Retinal pigment epithelial cell (primary cell): ENCODE measurements around the gene PUS10.

Source experiments
- DNase-seq: peaks from one replicate; pipeline ENCODE4 v3.0.0-alpha.2; 2010; ENCODE audit warnings: low read depth
- H3K4me3 ChIP-seq: 2 replicates; pipeline ENCODE4 v1.5.1; 2011; ENCODE audit warnings: mild to moderate bottlenecking, low read length, control low read depth, moderate library complexity
- CTCF ChIP-seq: conservative IDR thresholded peaks from 2 replicates; pipeline ENCODE4 v1.5.1; 2011; ENCODE audit warnings: low read depth, low read length, control low read depth, inconsistent platforms

PUS10 gene

GRCh38 chr2:60961457-60961856 lies 56.6 kb downstream of the PUS10 start:
- no peak overlapping the region for H3K4me3 ChIP-seq
- no peak for DNase-seq
- TF ChIP-seq CTCF = no peak

- no peak for DNase-seq
- H3K4me3 ChIP-seq = no peak overlapping the region
- TF ChIP-seq CTCF = no peak
Observed at GRCh38 chr2:60960706-60961105, 57.3 kb downstream of the PUS10 start.

GRCh38 chr2:60959501-60959900 lies 58.6 kb downstream of the PUS10 start:
- TF ChIP-seq CTCF = no peak
- H3K4me3 ChIP-seq = no peak overlapping the region
- no peak for DNase-seq

- no peak overlapping the region for H3K4me3 ChIP-seq
- DNase-seq = no peak
- no peak for TF ChIP-seq CTCF
Observed at GRCh38 chr2:60958800-60959199, 59.3 kb downstream of the PUS10 start.

GRCh38 chr2:60958361-60958760 lies 59.7 kb downstream of the PUS10 start:
- DNase-seq = no peak
- TF ChIP-seq CTCF = no peak
- H3K4me3 ChIP-seq = no peak overlapping the region

- no peak overlapping the region for H3K4me3 ChIP-seq
- no peak for TF ChIP-seq CTCF
- no peak for DNase-seq
Observed at GRCh38 chr2:60957643-60958042, 60.4 kb downstream of the PUS10 start.

- TF ChIP-seq CTCF = no peak
- DNase-seq = no peak
- no peak overlapping the region for H3K4me3 ChIP-seq
Observed at GRCh38 chr2:60957224-60957623, 60.8 kb downstream of the PUS10 start.
